ENCODE measurements around the gene STAB1.

Gene STAB1

GRCh38 chr3:52531860-52532516 is 36.9 kb downstream of the STAB1 start:
- Histone ChIP-seq H3K27ac (peak overlapping the region; percentile 58 to 79), H3K4me1 (peaks cover 0 to 67% (median 55%) of the 10 kb centered on the region in 4 donors), H3K9me3 (no peaks in the 10 kb centered on the region), H3K4me3 (peak overlapping the region; percentile 72 to 78), H3K36me3 (peaks cover 0 to 20% (median 10%) of the 10 kb centered on the region in 3 donors), H3K27me3 (no peaks in the 10 kb centered on the region)
- peak in 1 of 2 donors; percentile 68 for DNase-seq
- intact Hi-C loops (cut with DNase I; ENCODE audit: low total_unique reads), result loop anchor here (10.0 kb wide), 1 partner anchor 57 kb away; no protein-coding TSS in a partner anchor
- no peak for TF ChIP-seq CTCF (IDR thresholded peaks at IDR 0.05)

GRCh38 chr3:52532517-52532837 is 37.3 kb downstream of the STAB1 start:
- TF ChIP-seq CTCF (IDR thresholded peaks at IDR 0.05), result no peak
- peak in 1 of 2 donors; percentile 69 for DNase-seq
- H3K36me3 ChIP-seq, result peaks cover 0 to 15% (median 5%) of the 10 kb centered on the region in 3 donors
- H3K27ac ChIP-seq, result peak overlapping the region; percentile 58 to 79
- H3K9me3 ChIP-seq, result no peaks in the 10 kb centered on the region
- H3K4me1 ChIP-seq, result peaks cover 0 to 67% (median 57%) of the 10 kb centered on the region in 4 donors
- intact Hi-C loops (cut with DNase I; ENCODE audit: low total_unique reads), result loop anchor here (10.0 kb wide), 1 partner anchor 58 kb away; no protein-coding TSS in a partner anchor
- peak overlapping the region; percentile 72 to 78 for H3K4me3 ChIP-seq
- H3K27me3 ChIP-seq, result no peaks in the 10 kb centered on the region

- Histone ChIP-seq H3K27ac (peak overlapping the region; percentile 58 to 79), H3K27me3 (no peaks in the 10 kb centered on the region), H3K4me1 (peaks cover 0 to 72% (median 63%) of the 10 kb centered on the region in 4 donors), H3K36me3 (peaks cover 0 to 10% (median 0%) of the 10 kb centered on the region in 3 donors), H3K9me3 (no peaks in the 10 kb centered on the region), H3K4me3 (peak overlapping the region; percentile 72 to 78)
- no peak for TF ChIP-seq CTCF (IDR thresholded peaks at IDR 0.05)
- peak in 1 of 2 donors; percentile 75 for DNase-seq
- intact Hi-C loops (cut with DNase I; ENCODE audit: low total_unique reads), result loop anchor here (10.0 kb wide), 1 partner anchor 58 kb away; no protein-coding TSS in a partner anchor
Measured at GRCh38 chr3:52532838-52533622, 37.9 kb downstream of the STAB1 start.

- peaks cover 0 to 79% (median 70%) of the 10 kb centered on the region in 4 donors for H3K4me1 ChIP-seq
- H3K9me3 ChIP-seq, result no peaks in the 10 kb centered on the region
- peak in 1 of 2 donors; percentile 84 for DNase-seq
- peak within 1 kb of the TSS; percentile 72 to 78 for H3K4me3 ChIP-seq
- H3K27me3 ChIP-seq, result no peaks in the 10 kb centered on the region
- intact Hi-C loops (cut with DNase I; ENCODE audit: low total_unique reads), result loop anchor here (10.0 kb wide), 1 partner anchor 59 kb away; no protein-coding TSS in a partner anchor
- peak within 1 kb of the TSS; percentile 83 to 92 for H3K27ac ChIP-seq
- H3K36me3 ChIP-seq, result peaks cover 0 to 3% (median 0%) of the 10 kb centered on the region in 3 donors
- TF ChIP-seq CTCF (IDR thresholded peaks at IDR 0.05), result no peak
Measured at GRCh38 chr3:52533623-52534280, 38.6 kb downstream of the STAB1 start, which contains the start of gene NT5DC2. Gene NT5DC2, minus strand, starts transcription at chr3:52533857. Its CDS starts 120 bp downstream, at chr3:52533737.

Measured in tibial artery (tissue), 4 donors.